PC-3 (cell line): Measurements from ENCODE around the gene DHCR24. TPM values are rescaled to one million over a fixed set of nuclear protein-coding genes. Genes with fewer than 3 reads are reported as not detected.
A peak's percentile ranks its signal among the peaks of the same experiment; 100 is the strongest.

Experiments
- ATAC-seq: fragments of 200-7000 bp; cut with Tn5 transposase; 2 replicates; pipeline ENCODE4 v1.9.1; 2020; ENCODE audit warnings: mild to moderate bottlenecking, moderate library complexity
- BruUV-seq: library from RNA; stranded (reverse); fragments of 400-500 nt; replicated peaks from 2 replicates; lab custom pipeline; 2021; lab: Mats Ljungman, UMichigan
- CTCF ChIA-PET: fragments of 300-600 bp; sonication (Branson Sonifier 250); formaldehyde crosslinking; loops from one replicate; lab custom pipeline; 2022; ENCODE audit warnings: antibody characterized with exemption; lab: Charles Lee
- POLR2A ChIA-PET: fragments of 300-600 bp; sonication (Branson Sonifier 250); formaldehyde crosslinking; loops from one replicate; lab custom pipeline; 2022; ENCODE audit warnings: antibody characterized with exemption; ENCODE audit not compliant: unreplicated experiment; lab: Charles Lee
- DNase-seq: peaks from one replicate; pipeline ENCODE4 v3.0.0-alpha.2; 2015
- H2AFZ ChIP-seq: fragments of 300-600 bp; sonication (generic); 2 replicates; pipeline ENCODE4 v1.6.0; 2016; ENCODE audit warnings: antibody characterized with exemption, low read length
- H3F3A ChIP-seq: fragments of 300-600 bp; sonication (generic); one replicate; pipeline ENCODE4 v1.6.0; 2017; ENCODE audit warnings: antibody characterized with exemption, low read length, control low read depth, mild to moderate bottlenecking; ENCODE audit not compliant: unreplicated experiment
- H3K27ac ChIP-seq: fragments of 300-600 bp; sonication (generic); 2 replicates; pipeline ENCODE4 v1.5.1; 2016; ENCODE audit warnings: mild to moderate bottlenecking, low read length
- H3K27me3 ChIP-seq: fragments of 300-600 bp; sonication (generic); 2 replicates; pipeline ENCODE4 v1.6.1; 2016; ENCODE audit warnings: low read length, mixed read lengths
- H3K36me3 ChIP-seq: fragments of 300-600 bp; sonication (generic); 2 replicates; pipeline ENCODE4 v1.6.1; 2016; ENCODE audit warnings: low read depth, mixed run types, low read length, mixed read lengths
- H3K4me1 ChIP-seq: fragments of 300-600 bp; sonication (generic); 2 replicates; pipeline ENCODE4 v1.5.1; 2016; ENCODE audit warnings: low read length; ENCODE audit not compliant: insufficient read depth
- H3K4me2 ChIP-seq: fragments of 300-600 bp; sonication (generic); 2 replicates; pipeline ENCODE4 v1.6.0; 2016; ENCODE audit warnings: low read length
- H3K4me3 ChIP-seq: fragments of 300-600 bp; sonication (generic); 2 replicates; pipeline ENCODE4 v1.5.1; 2016; ENCODE audit warnings: mild to moderate bottlenecking, low read length, mixed read lengths
- H3K79me2 ChIP-seq: fragments of 300-600 bp; sonication (generic); 2 replicates; pipeline ENCODE4 v1.6.1; 2017; ENCODE audit warnings: low read length, mixed read lengths
- H3K9ac ChIP-seq: fragments of 300-600 bp; sonication (generic); 2 replicates; pipeline ENCODE4 v1.6.0; 2016; ENCODE audit warnings: mild to moderate bottlenecking, low read length
- H3K9me2 ChIP-seq: fragments of 300-600 bp; sonication (generic); replicated peaks from 2 replicates; pipeline ENCODE4 v1.6.1; 2016; ENCODE audit warnings: mixed run types, low read length, mixed read lengths
- H3K9me3 ChIP-seq: fragments of 300-600 bp; sonication (generic); 2 replicates; pipeline ENCODE4 v1.6.1; 2016; ENCODE audit warnings: low read length, mixed read lengths
- H4K20me1 ChIP-seq: fragments of 300-600 bp; sonication (generic); 2 replicates; pipeline ENCODE4 v1.6.1; 2016; ENCODE audit warnings: low read length, mixed read lengths
- EZH2 ChIP-seq: fragments of 300-600 bp; sonication (generic); IDR thresholded peaks from one replicate; pipeline ENCODE4 v1.6.1; 2017; ENCODE audit warnings: antibody characterized with exemption, mild to moderate bottlenecking, low read length; ENCODE audit not compliant: unreplicated experiment
- EZH2phosphoT487 ChIP-seq: fragments of 300-600 bp; sonication (generic); IDR thresholded peaks from 2 replicates; pipeline ENCODE4 v1.6.1; 2018; ENCODE audit warnings: mild to moderate bottlenecking, antibody characterized with exemption, low read length, borderline replicate concordance
- intact Hi-C: fragments of 100-400 bp; cut with micrococcal nuclease; formaldehyde crosslinking; loops from 2 replicates; pipeline ENCODE4 v1.9.0; 2023
- total RNA-seq: library from RNA; depleted of rRNA; stranded (reverse); fragments of >200 nt; gene quantifications from 2 replicates; pipeline ENCODE4 v1.2.3, GENCODE V29; 2014
- TF ChIP-seq, protein P1 (sequence below): fragments of 300-600 bp; sonication (generic); conservative IDR thresholded peaks from 2 replicates; pipeline ENCODE4 v1.5.1; 2017; ENCODE audit warnings: antibody characterized with exemption, low read depth, mild to moderate bottlenecking, low read length

Gene DHCR24
- total RNA-seq, 1 experiment from 2014 or later, result 166 TPM

DNA sequence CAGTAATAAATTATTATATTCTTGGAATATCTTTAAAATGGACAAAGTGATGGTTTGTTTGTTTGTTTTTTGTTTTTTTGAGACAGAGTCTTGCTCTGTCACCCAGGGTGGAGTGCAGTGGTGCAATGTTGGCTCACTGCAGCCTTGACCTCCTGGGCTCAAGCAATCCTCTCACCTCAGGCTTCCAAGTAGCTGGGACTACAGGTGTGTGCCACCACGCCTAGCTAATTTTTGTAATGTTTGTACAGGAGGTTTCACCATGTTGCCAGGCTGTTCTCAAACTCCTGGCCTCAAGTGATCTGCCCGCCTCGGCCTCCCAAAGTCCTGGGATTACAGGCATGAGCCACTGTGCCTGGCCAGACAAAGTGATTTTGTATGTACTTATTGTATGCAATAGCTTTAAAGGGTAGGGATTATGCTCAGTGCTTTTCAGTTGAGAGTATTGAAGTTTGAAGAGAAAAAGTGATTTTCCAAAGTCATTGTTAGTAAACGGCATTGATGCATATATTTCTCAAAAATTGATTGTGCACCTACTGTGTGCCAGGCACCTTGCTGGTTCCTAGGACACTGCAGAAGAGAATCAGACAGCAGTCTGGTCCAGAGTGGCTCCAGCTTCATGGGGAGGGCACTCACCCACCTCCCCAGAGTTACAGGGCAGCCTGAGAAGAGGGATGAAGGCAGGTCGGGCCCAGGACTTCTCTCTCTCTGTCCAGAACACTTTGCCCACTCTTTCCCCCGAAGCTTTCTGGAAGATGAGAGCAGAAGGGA is 51.7 kb downstream of the DHCR24 start:
- Histone ChIP-seq H3K9me3 (no peaks in the 10 kb centered on the region), H3K4me1 (0 out of 2 replicates have a peak, but pooled peaks cover 3% of the 10 kb centered on the region), H4K20me1 (no peaks in the 10 kb centered on the region), H3K27ac (no peak overlapping the region), H3F3A (no peaks in the 10 kb centered on the region), H3K27me3 (no peaks in the 10 kb centered on the region), H2AFZ (no peak overlapping the region), H3K4me3 (no peak overlapping the region), H3K36me3 (no peaks in the 10 kb centered on the region), H3K79me2 (no peaks in the 10 kb centered on the region), H3K9ac (no peak overlapping the region), H3K4me2 (no peak overlapping the region), H3K9me2 (no peaks in the 10 kb centered on the region)
- no TSS peak for BruUV-seq
- intact Hi-C loops, result no loop called here
- ChIA-PET CTCF (no interaction called here), POLR2A (interaction anchor here (0.6 kb wide), 1 partner anchor 1672 kb away, joined by 3 read pairs; no protein-coding TSS in a partner anchor)
- TF ChIP-seq, protein P1, sequence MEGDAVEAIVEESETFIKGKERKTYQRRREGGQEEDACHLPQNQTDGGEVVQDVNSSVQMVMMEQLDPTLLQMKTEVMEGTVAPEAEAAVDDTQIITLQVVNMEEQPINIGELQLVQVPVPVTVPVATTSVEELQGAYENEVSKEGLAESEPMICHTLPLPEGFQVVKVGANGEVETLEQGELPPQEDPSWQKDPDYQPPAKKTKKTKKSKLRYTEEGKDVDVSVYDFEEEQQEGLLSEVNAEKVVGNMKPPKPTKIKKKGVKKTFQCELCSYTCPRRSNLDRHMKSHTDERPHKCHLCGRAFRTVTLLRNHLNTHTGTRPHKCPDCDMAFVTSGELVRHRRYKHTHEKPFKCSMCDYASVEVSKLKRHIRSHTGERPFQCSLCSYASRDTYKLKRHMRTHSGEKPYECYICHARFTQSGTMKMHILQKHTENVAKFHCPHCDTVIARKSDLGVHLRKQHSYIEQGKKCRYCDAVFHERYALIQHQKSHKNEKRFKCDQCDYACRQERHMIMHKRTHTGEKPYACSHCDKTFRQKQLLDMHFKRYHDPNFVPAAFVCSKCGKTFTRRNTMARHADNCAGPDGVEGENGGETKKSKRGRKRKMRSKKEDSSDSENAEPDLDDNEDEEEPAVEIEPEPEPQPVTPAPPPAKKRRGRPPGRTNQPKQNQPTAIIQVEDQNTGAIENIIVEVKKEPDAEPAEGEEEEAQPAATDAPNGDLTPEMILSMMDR, result no peak
- no peak for TF ChIP-seq EZH2
- TF ChIP-seq EZH2phosphoT487, result no peak
- ATAC-seq (no peak), DNase-seq (no peak)

DNA sequence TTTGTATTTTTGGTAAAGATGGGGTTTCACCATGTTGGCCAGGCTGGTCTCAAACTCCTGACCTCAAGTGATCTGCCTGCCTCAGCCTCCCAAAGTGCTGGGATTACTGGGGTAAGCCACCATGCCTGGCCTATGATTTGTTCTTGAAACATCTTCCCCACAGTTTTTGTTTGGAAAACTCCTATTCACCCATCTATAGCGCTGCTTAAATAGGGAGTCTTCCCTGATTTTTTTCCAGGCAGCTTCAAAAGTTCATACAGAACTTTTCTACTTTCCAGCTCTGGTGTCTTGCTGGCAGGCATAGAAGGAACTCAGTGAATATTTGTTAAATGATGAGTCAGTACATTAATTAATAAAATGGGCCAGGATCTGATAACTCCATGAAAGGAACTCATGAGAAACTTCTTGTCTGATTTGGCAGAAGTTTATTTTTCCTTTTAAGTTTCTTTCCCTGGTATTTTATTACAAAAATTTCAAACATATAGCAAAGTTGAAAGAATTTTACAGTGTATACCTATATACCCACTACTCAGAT is 52.9 kb downstream of the DHCR24 start:
- H3F3A ChIP-seq, result no peaks in the 10 kb centered on the region
- CTCF ChIA-PET, result no interaction called here
- POLR2A ChIA-PET, result no interaction called here

More for the DNA sequence above, 52.9 kb downstream of the DHCR24 start:
- no peaks in the 10 kb centered on the region for H3K79me2 ChIP-seq
- no TSS peak for BruUV-seq
- no peak for DNase-seq
- H3K9me3 ChIP-seq, result no peaks in the 10 kb centered on the region
- no peaks in the 10 kb centered on the region for H3K9me2 ChIP-seq
- TF ChIP-seq EZH2phosphoT487 (no peak), EZH2 (no peak)
- TF ChIP-seq, protein P1, result no peak
- H3K4me3 ChIP-seq, result no peak overlapping the region
- no peak overlapping the region for H3K9ac ChIP-seq
- ATAC-seq, result peak; percentile 42
- H4K20me1 ChIP-seq, result no peaks in the 10 kb centered on the region
- no peak overlapping the region for H3K27ac ChIP-seq
- no peaks in the 10 kb centered on the region for H3K27me3 ChIP-seq
- H3K36me3 ChIP-seq, result no peaks in the 10 kb centered on the region
- intact Hi-C loops, result no loop called here
- H2AFZ ChIP-seq, result no peak overlapping the region
- H3K4me2 ChIP-seq, result no peak overlapping the region
- H3K4me1 ChIP-seq, result no peaks in the 10 kb centered on the region
